Amniotic epithelial cell (primary cell): ENCODE results near the gene TAS2R9.
"Not testable (repeated sequence)": the region's sequence is repeated elsewhere in the genome, so short reads cannot be mapped to it uniquely, and the experiment has no call there.

Experiments used
- DNase-seq: peaks from one replicate; pipeline ENCODE4 v3.0.0-alpha.2; 2010; ENCODE audit warnings: low read depth

Gene TAS2R9

GRCh38 chr12:10810068-10810467, at the start of gene TAS2R9:
Gene TAS2R9, minus strand, starts transcription at chr12:10810168. Its CDS starts 93 bp downstream, at chr12:10810075.
- DNase-seq, result no peak

GRCh38 chr12:10855807-10856206, 45.8 kb upstream of the TAS2R9 start:
- no peak for DNase-seq

GRCh38 chr12:10853776-10854175, 43.8 kb upstream of the TAS2R9 start:
- DNase-seq, result no peak

GRCh38 chr12:10851243-10851858, 41.4 kb upstream of the TAS2R9 start:
- DNase-seq, result no peak

- no peak for DNase-seq
These were observed 39.5 kb upstream of the TAS2R9 start, which contains the start of gene PRR4 for GRCh38 chr12:10849425-10849878. Gene PRR4, minus strand, starts transcription at chr12:10849475. Its CDS starts 38 bp downstream, at chr12:10849437.

- DNase-seq, result no peak
These were observed 37.8 kb upstream of the TAS2R9 start for GRCh38 chr12:10847744-10848143.

- no peak for DNase-seq
These were observed 32.9 kb upstream of the TAS2R9 start for GRCh38 chr12:10842862-10843261.

GRCh38 chr12:10838461-10838860, 28.5 kb upstream of the TAS2R9 start:
- no peak for DNase-seq

GRCh38 chr12:10829994-10830393, 20.0 kb upstream of the TAS2R9 start:
- peak; percentile 55 for DNase-seq

GRCh38 chr12:10826258-10826657, 16.3 kb upstream of the TAS2R9 start, which contains the start of gene TAS2R10:
Gene TAS2R10, minus strand, starts transcription at chr12:10826358. Its CDS starts 89 bp downstream, at chr12:10826269.
- DNase-seq, result no peak

- DNase-seq, result no peak
These were observed 15.0 kb upstream of the TAS2R9 start for GRCh38 chr12:10824957-10825356.

- no peak for DNase-seq
These were observed 2.0 kb upstream of the TAS2R9 start for GRCh38 chr12:10811883-10812536.

GRCh38 chr12:10807186-10807585, 2.8 kb downstream of the TAS2R9 start, which contains the start of gene TAS2R8:
Gene TAS2R8, minus strand, starts transcription at chr12:10807286. Its CDS starts 306 bp downstream, at chr12:10806980.
- no peak for DNase-seq

GRCh38 chr12:10802587-10802986, 7.4 kb downstream of the TAS2R9 start, which contains the start of gene TAS2R7:
Gene TAS2R7, minus strand, starts transcription at chr12:10802627. Its CDS starts 57 bp downstream, at chr12:10802570.
- DNase-seq, result no peak

GRCh38 chr12:10801741-10802140, 8.2 kb downstream of the TAS2R9 start:
- DNase-seq, result no peak

GRCh38 chr12:10794222-10794621, 15.7 kb downstream of the TAS2R9 start:
- DNase-seq, result no peak

GRCh38 chr12:10791769-10792168, 18.2 kb downstream of the TAS2R9 start:
- DNase-seq, result not testable (repeated sequence)

GRCh38 chr12:10783252-10783651, 26.7 kb downstream of the TAS2R9 start:
- peak; percentile 2 for DNase-seq

- no peak for DNase-seq
These were observed 30.9 kb downstream of the TAS2R9 start for GRCh38 chr12:10779103-10779502.

- DNase-seq, result peak; percentile 37
These were observed 38.7 kb downstream of the TAS2R9 start for GRCh38 chr12:10771132-10771733.

- peak; percentile 36 for DNase-seq
These were observed 50.3 kb downstream of the TAS2R9 start for GRCh38 chr12:10759657-10760056.
